Measurements from ENCODE around the gene MPRIP.

DNA sequence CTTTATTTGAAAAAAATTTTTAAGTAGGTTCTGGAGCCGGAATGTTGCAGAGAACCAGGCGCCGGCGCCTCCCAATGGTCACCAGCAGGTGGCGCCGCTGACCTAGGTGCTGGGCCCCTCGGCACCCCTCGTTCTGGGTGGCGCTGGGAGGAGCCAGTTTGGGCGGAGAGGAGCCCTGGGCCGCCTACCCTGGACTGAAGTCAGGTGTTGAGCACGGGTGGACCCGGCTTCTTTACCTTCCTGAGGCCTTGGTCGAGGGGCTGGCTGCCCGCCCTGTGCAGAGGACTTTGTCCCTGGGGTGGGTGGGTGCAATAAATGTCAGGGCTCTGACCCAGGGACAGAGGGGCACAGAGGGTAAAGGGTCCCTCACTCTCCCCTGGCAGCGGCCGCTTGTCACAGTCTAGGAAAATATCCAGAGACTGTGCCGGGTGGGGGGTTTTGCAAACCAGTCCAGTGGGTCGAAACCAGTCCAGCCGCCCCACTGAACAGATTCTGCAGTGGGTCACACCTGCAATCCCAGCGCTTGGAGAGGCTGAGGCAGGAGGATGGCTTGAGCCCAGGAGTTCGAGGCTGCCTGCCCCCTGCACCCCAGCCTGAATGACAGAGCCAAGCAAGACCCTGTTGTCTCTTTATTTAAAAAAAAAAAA, 40.3 kb upstream of the MPRIP start:
- TF ChIP-seq, protein P1, sequence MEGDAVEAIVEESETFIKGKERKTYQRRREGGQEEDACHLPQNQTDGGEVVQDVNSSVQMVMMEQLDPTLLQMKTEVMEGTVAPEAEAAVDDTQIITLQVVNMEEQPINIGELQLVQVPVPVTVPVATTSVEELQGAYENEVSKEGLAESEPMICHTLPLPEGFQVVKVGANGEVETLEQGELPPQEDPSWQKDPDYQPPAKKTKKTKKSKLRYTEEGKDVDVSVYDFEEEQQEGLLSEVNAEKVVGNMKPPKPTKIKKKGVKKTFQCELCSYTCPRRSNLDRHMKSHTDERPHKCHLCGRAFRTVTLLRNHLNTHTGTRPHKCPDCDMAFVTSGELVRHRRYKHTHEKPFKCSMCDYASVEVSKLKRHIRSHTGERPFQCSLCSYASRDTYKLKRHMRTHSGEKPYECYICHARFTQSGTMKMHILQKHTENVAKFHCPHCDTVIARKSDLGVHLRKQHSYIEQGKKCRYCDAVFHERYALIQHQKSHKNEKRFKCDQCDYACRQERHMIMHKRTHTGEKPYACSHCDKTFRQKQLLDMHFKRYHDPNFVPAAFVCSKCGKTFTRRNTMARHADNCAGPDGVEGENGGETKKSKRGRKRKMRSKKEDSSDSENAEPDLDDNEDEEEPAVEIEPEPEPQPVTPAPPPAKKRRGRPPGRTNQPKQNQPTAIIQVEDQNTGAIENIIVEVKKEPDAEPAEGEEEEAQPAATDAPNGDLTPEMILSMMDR (conservative IDR thresholded peaks at IDR 0.05) = peak; percentile 99
- TF ChIP-seq ZFX (IDR thresholded peaks at IDR 0.05) = no peak
